ENCODE data around the gene CD74.

The CD74 gene

GRCh38 chr5:150389531-150390266, 23.0 kb downstream of the CD74 start:
- Histone ChIP-seq H3K9ac (ENCODE audit: low read length) (no peak overlapping the region), H2AFZ (ENCODE audit: low read depth, low read length, severe bottlenecking) (no peak overlapping the region), H3K27ac (ENCODE audit: low read depth, low read length) (no peak overlapping the region), H3K4me2 (ENCODE audit: low read depth, low read length, poor library complexity, severe bottlenecking) (no peak overlapping the region), H4K20me1 (ENCODE audit: low read depth, low read length) (no peaks in the 10 kb centered on the region), H3F3A (ENCODE audit: insufficient read depth) (no peaks in the 10 kb centered on the region), H3K27me3 (ENCODE audit: low read length) (no peaks in the 10 kb centered on the region), H3K9me3 (ENCODE audit: insufficient read depth, low read length) (no peaks in the 10 kb centered on the region), H3K9me2 (replicated peaks; ENCODE audit: insufficient read depth, low read length) (no peaks in the 10 kb centered on the region), H3K4me3 (ENCODE audit: insufficient read depth, low read length, poor library complexity, severe bottlenecking) (no peak overlapping the region), H3K36me3 (ENCODE audit: low read length) (peaks cover 15% of the 10 kb centered on the region; the same call in 1 of the 2 replicates), H3K79me2 (ENCODE audit: insufficient read depth, low read length) (no peaks in the 10 kb centered on the region)
- TF ChIP-seq EZH2phosphoT487 (conservative IDR thresholded peaks at IDR 0.05; ENCODE audit: low read length) (no peak), CTCF (IDR thresholded peaks at IDR 0.05; ENCODE audit: insufficient read depth, low read length, poor library complexity, severe bottlenecking) (no peak)

GRCh38 chr5:150386024-150386855, 26.5 kb downstream of the CD74 start:
- no peak overlapping the region for H3K27ac ChIP-seq (ENCODE audit: low read depth, low read length)
- TF ChIP-seq CTCF (IDR thresholded peaks at IDR 0.05; ENCODE audit: insufficient read depth, low read length, poor library complexity, severe bottlenecking): no peak
- TF ChIP-seq EZH2phosphoT487 (conservative IDR thresholded peaks at IDR 0.05; ENCODE audit: low read length): no peak
- no peaks in the 10 kb centered on the region for H3K79me2 ChIP-seq (ENCODE audit: insufficient read depth, low read length)
- H4K20me1 ChIP-seq (ENCODE audit: low read depth, low read length): no peaks in the 10 kb centered on the region
- H3K4me3 ChIP-seq (ENCODE audit: insufficient read depth, low read length, poor library complexity, severe bottlenecking): no peak overlapping the region
- no peak overlapping the region for H3K9ac ChIP-seq (ENCODE audit: low read length)
- no peaks in the 10 kb centered on the region for H3K9me3 ChIP-seq (ENCODE audit: insufficient read depth, low read length)
- H3K27me3 ChIP-seq (ENCODE audit: low read length): no peaks in the 10 kb centered on the region
- H3K9me2 ChIP-seq (replicated peaks; ENCODE audit: insufficient read depth, low read length): no peaks in the 10 kb centered on the region
- no peak overlapping the region for H2AFZ ChIP-seq (ENCODE audit: low read depth, low read length, severe bottlenecking)
- no peak overlapping the region for H3K4me2 ChIP-seq (ENCODE audit: low read depth, low read length, poor library complexity, severe bottlenecking)
- no peaks in the 10 kb centered on the region for H3F3A ChIP-seq (ENCODE audit: insufficient read depth)
- H3K36me3 ChIP-seq (ENCODE audit: low read length): peaks cover 18% of the 10 kb centered on the region; the same call in 1 of the 2 replicates

- H2AFZ ChIP-seq (ENCODE audit: low read depth, low read length, severe bottlenecking): no peak overlapping the region
- H3K4me3 ChIP-seq (ENCODE audit: insufficient read depth, low read length, poor library complexity, severe bottlenecking): no peak overlapping the region
- H3K79me2 ChIP-seq (ENCODE audit: insufficient read depth, low read length): no peaks in the 10 kb centered on the region
- H3K9me3 ChIP-seq (ENCODE audit: insufficient read depth, low read length): no peaks in the 10 kb centered on the region
- no peaks in the 10 kb centered on the region for H3K9me2 ChIP-seq (replicated peaks; ENCODE audit: insufficient read depth, low read length)
- H3K36me3 ChIP-seq (ENCODE audit: low read length): peaks cover 16% of the 10 kb centered on the region; the same call in 1 of the 2 replicates
- no peaks in the 10 kb centered on the region for H4K20me1 ChIP-seq (ENCODE audit: low read depth, low read length)
- no peak overlapping the region for H3K9ac ChIP-seq (ENCODE audit: low read length)
- H3F3A ChIP-seq (ENCODE audit: insufficient read depth): no peaks in the 10 kb centered on the region
- no peak overlapping the region for H3K27ac ChIP-seq (ENCODE audit: low read depth, low read length)
- H3K27me3 ChIP-seq (ENCODE audit: low read length): no peaks in the 10 kb centered on the region
- H3K4me2 ChIP-seq (ENCODE audit: low read depth, low read length, poor library complexity, severe bottlenecking): no peak overlapping the region
- no peak for TF ChIP-seq CTCF (IDR thresholded peaks at IDR 0.05; ENCODE audit: insufficient read depth, low read length, poor library complexity, severe bottlenecking)
- no peak for TF ChIP-seq EZH2phosphoT487 (conservative IDR thresholded peaks at IDR 0.05; ENCODE audit: low read length)
Measured at GRCh38 chr5:150384701-150385100, 28.0 kb downstream of the CD74 start.

Data from SU-DHL-6 (cell line).